H1 (cell line): ENCODE measurements around the gene CLN5. TPM values are rescaled to one million over a fixed set of nuclear protein-coding genes. Genes with fewer than 3 reads are reported as not detected.

Source experiments
- CTCF ChIA-PET: fragments of 300-600 bp; sonication (Branson Sonifier 250); formaldehyde crosslinking; loops from one replicate; lab custom pipeline; 2021; ENCODE audit not compliant: partially characterized antibody; lab: Charles Lee
- POLR2A ChIA-PET: fragments of 300-600 bp; sonication (Branson Sonifier 250); formaldehyde crosslinking; loops from one replicate; lab custom pipeline; 2021; ENCODE audit warnings: inconsistent platforms; ENCODE audit not compliant: partially characterized antibody; lab: Charles Lee
- DNase-seq, 2 experiments: peaks; one replicate each; pipeline versions ENCODE4 v3.0.0 to v3.0.0-alpha.2; 2010 to 2022; ENCODE audit warnings: low spot score in 2 of 2, low read depth in 1 of 2, mixed read lengths in 1 of 2
- FAIRE-seq: peaks from 2 replicates; lab custom pipeline; 2011; peaks lifted over from hg19 to GRCh38; lab: Jason Lieb, UNC
- H2AFZ ChIP-seq: 2 replicates; pipeline ENCODE4 v1.8.1; 2012; ENCODE audit warnings: low read length, inconsistent platforms
- H2AK5ac ChIP-seq: 2 replicates; pipeline ENCODE4 v1.6.1; 2013; ENCODE audit warnings: low read depth, low read length
- H2BK120ac ChIP-seq: replicated peaks from 2 replicates; pipeline ENCODE3; 2013; ENCODE audit warnings: low read depth, low read length, inconsistent platforms
- H2BK12ac ChIP-seq: 2 replicates; pipeline ENCODE4 v1.6.1; 2013; ENCODE audit warnings: low read depth, low read length
- H2BK15ac ChIP-seq: 2 replicates; pipeline ENCODE4 v1.6.1; 2013; ENCODE audit warnings: low read length
- H2BK20ac ChIP-seq: 2 replicates; pipeline ENCODE4 v1.6.1; 2013; ENCODE audit warnings: low read length
- H2BK5ac ChIP-seq: 2 replicates; pipeline ENCODE4 v1.6.1; 2013; ENCODE audit warnings: low read depth, low read length
- H3K14ac ChIP-seq: 2 replicates; pipeline ENCODE4 v1.6.1; 2013; ENCODE audit warnings: inconsistent platforms; ENCODE audit not compliant: insufficient read length
- H3K18ac ChIP-seq: 2 replicates; pipeline ENCODE4 v1.6.1; 2013; ENCODE audit warnings: low read length; ENCODE audit errors: extremely low read depth
- H3K23ac ChIP-seq: 2 replicates; pipeline ENCODE4 v1.6.1; 2013; ENCODE audit warnings: inconsistent platforms; ENCODE audit not compliant: insufficient read length
- H3K23me2 ChIP-seq: 2 replicates; pipeline ENCODE4 v1.6.1; 2013; ENCODE audit warnings: low read depth, low read length
- H3K27ac ChIP-seq: 2 replicates; pipeline ENCODE4 v1.6.1; 2011; ENCODE audit warnings: low read depth, low read length, inconsistent platforms
- H3K27me3 ChIP-seq, 4 experiments: replicated peaks in 1 of 4; 1 replicate in 1 of 4; 2 replicates in 3 of 4; pipeline versions ENCODE4 v1.6.1 to v1.8.1; 2011 to 2013; ENCODE audit warnings: low read length in 3 of 4, mild to moderate bottlenecking in 3 of 4, inconsistent platforms in 2 of 4, mixed read lengths in 2 of 4, moderate library complexity in 1 of 4; ENCODE audit not compliant: control insufficient read depth in 3 of 4, insufficient read depth in 3 of 4; ENCODE audit errors: extremely low read depth in 1 of 4
- H3K36me3 ChIP-seq, 4 experiments: 2 replicates each; pipeline versions ENCODE4 v1.6.1 to v1.8.1; 2011 to 2013; ENCODE audit warnings: mild to moderate bottlenecking in 4 of 4, low read length in 3 of 4, moderate library complexity in 2 of 4, control low read depth in 1 of 4, inconsistent platforms in 1 of 4; ENCODE audit not compliant: insufficient read depth in 4 of 4, control insufficient read depth in 2 of 4
- H3K4ac ChIP-seq: replicated peaks from 2 replicates; pipeline ENCODE3; 2013; ENCODE audit warnings: low read length, low read depth, mixed read lengths, inconsistent platforms; ENCODE audit not compliant: insufficient read length
- H3K4me1 ChIP-seq, 4 experiments: replicated peaks in 1 of 4; 1 replicate in 1 of 4; 2 replicates in 3 of 4; pipeline versions ENCODE4 v1.6.1 to v1.8.1; 2011 to 2013; ENCODE audit warnings: low read length in 3 of 4, inconsistent platforms in 2 of 4, mixed read lengths in 1 of 4; ENCODE audit not compliant: insufficient read depth in 4 of 4, control insufficient read depth in 3 of 4
- H3K4me2 ChIP-seq, 2 experiments: 2 replicates each; pipeline versions ENCODE4 v1.6.1 to v1.8.1; 2011 to 2013; ENCODE audit warnings: low read depth in 2 of 2, low read length in 2 of 2, control low read depth in 1 of 2, inconsistent platforms in 1 of 2, mild to moderate bottlenecking in 1 of 2; ENCODE audit not compliant: insufficient read depth in 1 of 2
- H3K4me3 ChIP-seq, 4 experiments: fragments of 200-600, 300-600 bp in 1 of 4; sonication (generic), shearing (Covaris generic), sonication (Bioruptor Twin) in 1 of 4; 2 replicates each; pipeline versions ENCODE4 v1.5.1 to v1.8.1; 2011 to 2016; ENCODE audit warnings: low read length in 4 of 4, low read depth in 3 of 4, control low read depth in 2 of 4, inconsistent platforms in 2 of 4, mild to moderate bottlenecking in 2 of 4, mixed read lengths in 1 of 4, moderate library complexity in 1 of 4; ENCODE audit not compliant: insufficient read depth in 2 of 4; ENCODE audit errors: extremely low read depth in 1 of 4
- H3K56ac ChIP-seq: replicated peaks from 2 replicates; pipeline ENCODE3; 2013; ENCODE audit warnings: low read depth, mild to moderate bottlenecking, mixed read lengths, low read length, inconsistent platforms; ENCODE audit not compliant: insufficient read length
- H3K79me1 ChIP-seq: 2 replicates; pipeline ENCODE4 v1.6.1; 2013; ENCODE audit warnings: low read depth, low read length, control low read depth
- H3K79me2 ChIP-seq, 2 experiments: 2 replicates each; pipeline versions ENCODE4 v1.6.1 to v1.8.1; 2012 to 2013; ENCODE audit warnings: low read length in 2 of 2, mild to moderate bottlenecking in 2 of 2, inconsistent platforms in 1 of 2; ENCODE audit not compliant: insufficient read depth in 2 of 2, control insufficient read depth in 1 of 2
- H3K9ac ChIP-seq, 4 experiments: replicated peaks in 1 of 4; 1 replicate in 1 of 4; 2 replicates in 3 of 4; pipeline versions ENCODE4 v1.6.1 to v1.8.1; 2011 to 2013; ENCODE audit warnings: low read depth in 3 of 4, low read length in 3 of 4, control low read depth in 2 of 4, mild to moderate bottlenecking in 2 of 4, moderate library complexity in 2 of 4, inconsistent platforms in 1 of 4; ENCODE audit errors: extremely low read depth in 1 of 4
- H3K9me3 ChIP-seq, 2 experiments: 2 replicates each; pipeline versions ENCODE4 v1.6.1 to v1.8.1; 2012 to 2013; ENCODE audit warnings: mild to moderate bottlenecking in 2 of 2, moderate library complexity in 2 of 2, control low read depth in 1 of 2, inconsistent platforms in 1 of 2, low read depth in 1 of 2, low read length in 1 of 2, mixed read lengths in 1 of 2; ENCODE audit not compliant: insufficient read depth in 2 of 2
- H4K20me1 ChIP-seq, 2 experiments: replicated peaks in 1 of 2; 2 replicates each; pipeline versions ENCODE3 to v1.8.1; 2011 to 2013; ENCODE audit warnings: inconsistent platforms in 2 of 2, low read length in 2 of 2, mild to moderate bottlenecking in 1 of 2; ENCODE audit not compliant: insufficient read depth in 2 of 2, control insufficient read depth in 1 of 2
- H4K5ac ChIP-seq: 2 replicates; pipeline ENCODE4 v1.6.1; 2013; ENCODE audit warnings: low read length, low read depth, mixed read lengths, inconsistent platforms; ENCODE audit not compliant: insufficient read length
- H4K8ac ChIP-seq: 2 replicates; pipeline ENCODE4 v1.8.0; 2013; ENCODE audit warnings: mild to moderate bottlenecking, moderate library complexity, low read length, inconsistent platforms; ENCODE audit not compliant: insufficient read depth; ENCODE audit errors: extremely low read depth
- H4K91ac ChIP-seq: replicated peaks from 2 replicates; pipeline ENCODE3; 2013; ENCODE audit warnings: low read length, mixed read lengths, inconsistent platforms; ENCODE audit not compliant: insufficient read length
- ATF3 ChIP-seq: IDR thresholded peaks from 2 replicates; pipeline ENCODE4 v1.6.1; 2011; ENCODE audit warnings: low read depth, mild to moderate bottlenecking, low read length; ENCODE audit not compliant: insufficient read depth
- KDM1A ChIP-seq: fragments of 200-600, 300-600 bp; sonication (generic); IDR thresholded peaks from 2 replicates; pipeline ENCODE4 v1.7.1; 2016; ENCODE audit warnings: mild to moderate bottlenecking, low read length, borderline replicate concordance
- USF2 ChIP-seq: IDR thresholded peaks from 2 replicates; pipeline ENCODE4 v1.6.1; 2011; ENCODE audit warnings: low read length, improper control_type of control experiment
- WGBS, 2 experiments: shearing (Covaris generic) in 1 of 2; methylation state at CpG; one replicate each; pipeline versions ENCODE4 v1.1.6 to v1.1.7; 2013 to 2015; ENCODE audit warnings: low lambda C conversion rate in 2 of 2, mixed read lengths in 2 of 2, inconsistent platforms in 1 of 2, low coverage in 1 of 2, missing lambda C conversion rate in 1 of 2; ENCODE audit not compliant: insufficient replicate concordance in 2 of 2, insufficient coverage in 1 of 2, insufficient read length in 1 of 2; ENCODE audit errors: extremely low coverage in 1 of 2, missing lambda C conversion rate in 1 of 2; 5-methylcytosine and 5-hydroxymethylcytosine counted together
- polyA plus RNA-seq, 7 experiments: library from polyadenylated mRNA; depleted of rRNA in 3 of 7; stranded (reverse) in 5 of 7; unstranded in 2 of 7; fragments of >200 nt in 5 of 7; fragments of 200-250 nt in 2 of 7; gene quantifications; 1 replicate in 5 of 7; 2 replicates in 1 of 7; 4 replicates in 1 of 7; pipeline versions ENCODE4 v1.2.1 to v1.2.3, GENCODE V29; 2011 to 2013; ENCODE audit warnings: missing spikeins in 2 of 7, mixed read lengths in 2 of 7
- total RNA-seq: library from RNA; stranded (reverse); fragmentation: NEBNext Ultra II Directional; extraction: Animal tissue kit (Norgen Biotek cat#: 25700); gene quantifications from 2 replicates; pipeline ENCODE4 v1.2.1, GENCODE V29; 2021

CLN5 gene
- total and polyA plus RNA-seq, 2 of the 8 experiments (the other 6 are each of a cell fraction or from before 2014, with no cell fraction given), result 5.3 to 10.1 TPM

- POLR2A ChIA-PET, result no interaction called here
- no peak overlapping the region for H3K14ac ChIP-seq
- no peak for TF ChIP-seq ATF3
- no peak for TF ChIP-seq USF2
- TF ChIP-seq KDM1A, result no peak
- H4K8ac ChIP-seq, result no peak overlapping the region
- H3K27me3 ChIP-seq, result no peaks in the 10 kb centered on the region
- no peaks in the 10 kb centered on the region; a peak in 1 of 8 replicates for H3K36me3 ChIP-seq
- H2BK12ac ChIP-seq, result no peak overlapping the region
- no peak overlapping the region for H2BK20ac ChIP-seq
- H4K20me1 ChIP-seq, result no peaks in the 10 kb centered on the region
- no peaks in the 10 kb centered on the region for H3K23me2 ChIP-seq
- H3K4ac ChIP-seq, result no peak overlapping the region
- no peak overlapping the region for H3K56ac ChIP-seq
- H2BK15ac ChIP-seq, result no peak overlapping the region
- 92% methylated on average over 4 of the region's 4 CpGs; no CpG with 5 or more reads in 1 of the 2 experiments for WGBS, 2 experiments
- H3K79me2 ChIP-seq, result no peaks in the 10 kb centered on the region
- H3K18ac ChIP-seq, result no peak overlapping the region
- H3K9me3 ChIP-seq, result no peaks in the 10 kb centered on the region
- H3K27ac ChIP-seq, result no peak overlapping the region
- H2AK5ac ChIP-seq, result no peak overlapping the region
- no peak overlapping the region for H2BK5ac ChIP-seq
- no peak overlapping the region for H2AFZ ChIP-seq
- H4K5ac ChIP-seq, result no peak overlapping the region
- H3K23ac ChIP-seq, result no peak overlapping the region
- CTCF ChIA-PET, result no interaction called here
- no peak overlapping the region for H4K91ac ChIP-seq
- no peak overlapping the region for H3K9ac ChIP-seq
- H3K4me2 ChIP-seq, result no peak overlapping the region
- DNase-seq (no peak), FAIRE-seq (no peak)
- no peaks in the 10 kb centered on the region for H3K4me1 ChIP-seq
- no peak overlapping the region for H2BK120ac ChIP-seq
- H3K4me3 ChIP-seq, result no peak overlapping the region
- H3K79me1 ChIP-seq, result no peaks in the 10 kb centered on the region
Observed at GRCh38 chr13:76944456-76944855, 47.4 kb upstream of the CLN5 start.
